H1 (cell line): ENCODE data around the gene CLPX. TPM values are rescaled to one million over a fixed set of nuclear protein-coding genes. Genes with fewer than 3 reads are reported as not detected.

ENCODE experiments used
- ATF2 ChIP-seq: IDR thresholded peaks from 2 replicates; pipeline ENCODE4 v1.6.1; 2012; ENCODE audit warnings: low read length, inconsistent platforms
- CBX5 ChIP-seq: fragments of 300-800, 300-1000 bp; sonication (generic); IDR thresholded peaks from 2 replicates; pipeline ENCODE4 v1.7.1; 2016; ENCODE audit warnings: antibody characterized with exemption, low read length, low read depth
- CREB1 ChIP-seq: IDR thresholded peaks from 2 replicates; pipeline ENCODE4 v1.6.1; 2012; ENCODE audit warnings: inconsistent platforms
- EP300 ChIP-seq, 2 experiments: IDR thresholded peaks; 1 replicate in 1 of 2; 2 replicates in 1 of 2; pipeline ENCODE4 v1.6.1; 2011 to 2012; ENCODE audit warnings: low read depth in 2 of 2, low read length in 2 of 2, mild to moderate bottlenecking in 2 of 2, borderline replicate concordance in 1 of 2, inconsistent platforms in 1 of 2, moderate library complexity in 1 of 2
- FOSL1 ChIP-seq: IDR thresholded peaks from 2 replicates; pipeline ENCODE4 v1.6.1; 2011; ENCODE audit warnings: mild to moderate bottlenecking, low read depth, low read length, moderate library complexity; ENCODE audit not compliant: insufficient read depth
- JUN ChIP-seq: IDR thresholded peaks from 2 replicates; pipeline ENCODE4 v1.6.1; 2011; ENCODE audit warnings: low read depth, mild to moderate bottlenecking, improper control_type of control experiment, low read length
- KDM4A ChIP-seq: IDR thresholded peaks from one replicate; pipeline ENCODE4 v1.7.1; 2012; ENCODE audit warnings: low read depth, mild to moderate bottlenecking, moderate library complexity, low read length, inconsistent platforms; ENCODE audit not compliant: severe bottlenecking
- KDM5A ChIP-seq: fragments of 200-600 bp; IDR thresholded peaks from 2 replicates; pipeline ENCODE4 v1.7.1; 2012; ENCODE audit warnings: mild to moderate bottlenecking, low read length, inconsistent platforms, mixed read lengths
- MAX ChIP-seq: IDR thresholded peaks from 2 replicates; pipeline ENCODE4 v1.6.1; 2012; ENCODE audit warnings: inconsistent platforms
- NANOG ChIP-seq: IDR thresholded peaks from 2 replicates; pipeline ENCODE4 v1.6.1; 2011; ENCODE audit warnings: low read length, low read depth, mild to moderate bottlenecking, inconsistent platforms; ENCODE audit not compliant: insufficient read depth, poor library complexity, severe bottlenecking
- POU5F1 ChIP-seq: IDR thresholded peaks from 2 replicates; pipeline ENCODE4 v1.6.1; 2011; ENCODE audit warnings: low read depth, mild to moderate bottlenecking, low read length, moderate library complexity
- RAD21 ChIP-seq, 2 experiments: IDR thresholded peaks in 1 of 2; conservative IDR thresholded peaks in 1 of 2; 2 replicates each; pipeline ENCODE4 v1.6.1; 2011; ENCODE audit warnings: low read depth in 2 of 2, low read length in 2 of 2, improper control_type of control experiment in 1 of 2, inconsistent platforms in 1 of 2, mild to moderate bottlenecking in 1 of 2, moderate library complexity in 1 of 2
- RXRA ChIP-seq: IDR thresholded peaks from 2 replicates; pipeline ENCODE4 v1.6.1; 2011; ENCODE audit warnings: low read depth, mild to moderate bottlenecking, low read length, moderate library complexity; ENCODE audit not compliant: insufficient read depth
- SAP30 ChIP-seq: fragments of 300-600 bp; sonication (generic); IDR thresholded peaks from 2 replicates; pipeline ENCODE4 v1.7.1; 2012; ENCODE audit warnings: low read length, moderate library complexity, mild to moderate bottlenecking, inconsistent platforms; ENCODE audit not compliant: insufficient read depth, insufficient replicate concordance
- SIN3A ChIP-seq, 2 experiments: IDR thresholded peaks in 1 of 2; conservative IDR thresholded peaks in 1 of 2; 2 replicates each; pipeline ENCODE4 v1.6.1; 2011 to 2012; ENCODE audit warnings: low read length in 2 of 2, improper control_type of control experiment in 1 of 2, low read depth in 1 of 2, mild to moderate bottlenecking in 1 of 2
- SIRT6 ChIP-seq: IDR thresholded peaks from one replicate; pipeline ENCODE4 v1.7.1; 2012; ENCODE audit warnings: low read length, inconsistent platforms
- SP2 ChIP-seq: IDR thresholded peaks from 2 replicates; pipeline ENCODE4 v1.6.1; 2012; ENCODE audit warnings: mild to moderate bottlenecking, low read length, inconsistent platforms
- SRF ChIP-seq: IDR thresholded peaks from 2 replicates; pipeline ENCODE4 v1.6.1; 2011; ENCODE audit warnings: mild to moderate bottlenecking, low read depth, low read length, moderate library complexity
- TBP ChIP-seq: IDR thresholded peaks from 2 replicates; pipeline ENCODE4 v1.6.1; 2011; ENCODE audit warnings: low read depth, low read length, improper control_type of control experiment
- USF2 ChIP-seq: IDR thresholded peaks from 2 replicates; pipeline ENCODE4 v1.6.1; 2011; ENCODE audit warnings: low read length, improper control_type of control experiment
- YY1 ChIP-seq: IDR thresholded peaks from 2 replicates; pipeline ENCODE4 v1.6.1; 2011; ENCODE audit warnings: low read depth, mild to moderate bottlenecking, low read length
- polyA plus RNA-seq, 7 experiments: library from polyadenylated mRNA; depleted of rRNA in 3 of 7; stranded (reverse) in 5 of 7; unstranded in 2 of 7; fragments of >200 nt in 5 of 7; fragments of 200-250 nt in 2 of 7; gene quantifications; 1 replicate in 5 of 7; 2 replicates in 1 of 7; 4 replicates in 1 of 7; pipeline versions ENCODE4 v1.2.1 to v1.2.3, GENCODE V29; 2011 to 2013; ENCODE audit warnings: missing spikeins in 2 of 7, mixed read lengths in 2 of 7
- total RNA-seq: library from RNA; stranded (reverse); fragmentation: NEBNext Ultra II Directional; extraction: Animal tissue kit (Norgen Biotek cat#: 25700); gene quantifications from 2 replicates; pipeline ENCODE4 v1.2.1, GENCODE V29; 2021

CLPX gene
- total and polyA plus RNA-seq, 2 of the 8 experiments (the other 6 are each of a cell fraction or from before 2014, with no cell fraction given): 10.5 to 53.6 TPM

- TF ChIP-seq KDM4A (peak; percentile 49), MAX (no peak), TBP (peak; percentile 91), NANOG (no peak), ATF2 (0 out of 2 replicates have a peak, but pooled peaks have one; percentile 51), SIRT6 (no peak), CBX5 (no peak), FOSL1 (no peak), RAD21 (IDR thresholded peaks at IDR 0.05 in 1 of 2, conservative IDR thresholded peaks at IDR 0.05 in 1 of 2; ENCODE audit: low read depth in 2 of 2, low read length in 2 of 2) (no peak), SRF (peak; percentile 35; the same call in 1 of the 2 replicates), SP2 (no peak), CREB1 (peak; percentile 97), JUN (no peak), YY1 (no peak), EP300 (IDR thresholded peaks at IDR 0.05; ENCODE audit: borderline replicate concordance in 1 of 2, low read depth in 2 of 2, low read length in 2 of 2) (no peak), SIN3A (conservative IDR thresholded peaks at IDR 0.05 in 1 of 2, IDR thresholded peaks at IDR 0.05 in 1 of 2; ENCODE audit: low read depth in 1 of 2, low read length in 2 of 2) (no peak; a peak in 1 of 4 replicates), POU5F1 (no peak), RXRA (no peak), KDM5A (peak; percentile 52; the same call in 1 of the 2 replicates), USF2 (no peak), SAP30 (peak; percentile 36)
These were observed 51.5 kb downstream of the CLPX start, which contains the start of gene PDCD7 (continued) for GRCh38 chr15:65133548-65134200.
